Muscle of leg (tissue), 11 donors: Measurements from ENCODE around the gene KIRREL2. TPM values are rescaled to one million over a fixed set of nuclear protein-coding genes. Genes with fewer than 3 reads are reported as not detected.

ENCODE experiments used
- DNase-seq: peaks from one replicate; pipeline ENCODE4 v3.0.0; 2013
- H3K27ac ChIP-seq: one replicate; pipeline ENCODE4 v1.5.1; 2013; ENCODE audit warnings: mild to moderate bottlenecking, low read length, control low read depth
- H3K27me3 ChIP-seq: one replicate; pipeline ENCODE4 v1.6.1; 2013; ENCODE audit warnings: low read length; ENCODE audit not compliant: control insufficient read depth, insufficient read depth
- H3K36me3 ChIP-seq: one replicate; pipeline ENCODE4 v1.6.1; 2013; ENCODE audit warnings: low read length; ENCODE audit not compliant: control insufficient read depth, insufficient read depth
- H3K4me1 ChIP-seq: one replicate; pipeline ENCODE4 v1.6.1; 2013; ENCODE audit warnings: low read length; ENCODE audit not compliant: control insufficient read depth, insufficient read depth
- H3K4me3 ChIP-seq: one replicate; pipeline ENCODE4 v1.5.1; 2013; ENCODE audit warnings: low read length, control low read depth
- H3K9me3 ChIP-seq: replicated peaks from 2 replicates; pipeline ENCODE4 v1.6.1; 2013; ENCODE audit warnings: low read depth, low read length; ENCODE audit not compliant: control insufficient read depth
- WGBS: methylation state at CpG from one replicate; pipeline ENCODE4 v1.1.5; 2013; ENCODE audit warnings: missing lambda C conversion rate; ENCODE audit not compliant: insufficient coverage; 5-methylcytosine and 5-hydroxymethylcytosine counted together
- polyA plus RNA-seq, 8 donors: library from polyadenylated mRNA; unstranded; fragments of 120-200 nt; gene quantifications; one replicate each; pipeline versions ENCODE4 v1.2.1 to v1.2.3, GENCODE V29; 2013; ENCODE audit warnings: inconsistent platforms in 1 of 8, low replicate concordance in 1 of 8; ENCODE audit not compliant: insufficient read length in 8 of 8, insufficient read depth in 1 of 8
- total RNA-seq: library from RNA; stranded (reverse); fragments of 120-200 nt; gene quantifications from one replicate; pipeline ENCODE4 v1.2.4, GENCODE V29; 2013

KIRREL2 gene
- total and polyA plus RNA-seq, 9 donors = 0.28 to 1.0 (median 0.48) TPM

DNA sequence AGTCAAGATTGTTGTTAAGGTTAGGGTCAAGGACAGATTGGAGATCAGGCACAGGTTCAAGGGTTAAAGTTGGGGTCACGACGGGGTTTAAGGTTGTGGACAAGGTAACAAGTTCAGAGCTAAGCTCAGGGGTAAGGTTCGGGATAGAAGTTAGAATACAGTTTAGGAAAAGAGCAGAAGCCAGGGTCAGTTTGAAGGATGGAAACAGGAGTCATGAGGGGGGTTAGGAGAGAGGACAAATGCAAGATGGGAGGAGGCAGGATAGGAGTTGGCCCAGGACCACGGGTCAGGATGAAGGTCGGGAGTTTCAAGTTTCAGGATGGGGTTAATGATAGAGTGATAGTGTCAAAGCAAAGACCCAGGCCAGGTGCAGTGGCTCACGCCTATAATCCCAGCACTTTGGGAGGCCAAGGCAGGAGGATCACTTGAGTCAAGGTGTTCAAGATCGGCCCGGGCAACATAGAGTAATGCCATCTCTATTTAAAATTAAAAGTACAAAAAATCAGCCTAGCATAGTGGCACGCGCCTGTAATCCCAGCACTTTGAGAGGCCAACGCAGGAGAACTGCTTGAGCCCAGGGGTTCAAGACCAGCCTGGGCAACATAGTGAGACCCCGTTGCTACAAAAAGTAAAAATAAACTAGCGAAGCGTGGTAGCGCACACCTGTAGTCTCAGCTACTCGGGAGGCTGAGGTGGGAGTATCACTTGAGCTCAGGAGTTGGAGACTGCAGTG, 12.1 kb upstream of the KIRREL2 start:
- WGBS = 63% methylated on average over 16 of the region's 16 CpGs
- Histone ChIP-seq H3K9me3 (no peaks in the 10 kb centered on the region), H3K27me3 (peaks cover 52% of the 10 kb centered on the region), H3K27ac (no peak overlapping the region), H3K4me1 (peaks cover 3% of the 10 kb centered on the region), H3K4me3 (no peak overlapping the region), H3K36me3 (no peaks in the 10 kb centered on the region)
- no peak for DNase-seq

- WGBS = 2% methylated on average over 55 of the region's 63 CpGs
- no peak overlapping the region for H3K27ac ChIP-seq
- DNase-seq = peak; percentile 19
- H3K27me3 ChIP-seq = peaks cover 55% of the 10 kb centered on the region
- peaks cover 3% of the 10 kb centered on the region for H3K4me1 ChIP-seq
- H3K4me3 ChIP-seq = no peak overlapping the region
- no peaks in the 10 kb centered on the region for H3K9me3 ChIP-seq
- H3K36me3 ChIP-seq = no peaks in the 10 kb centered on the region
Measured at GRCh38 chr19:35845215-35846037, 11.3 kb upstream of the KIRREL2 start.

GRCh38 chr19:35846038-35846668, 10.6 kb upstream of the KIRREL2 start:
- Histone ChIP-seq H3K27ac (no peak overlapping the region), H3K4me3 (no peak overlapping the region), H3K27me3 (peaks cover 59% of the 10 kb centered on the region), H3K36me3 (no peaks in the 10 kb centered on the region), H3K9me3 (no peaks in the 10 kb centered on the region), H3K4me1 (peaks cover 3% of the 10 kb centered on the region)
- WGBS = 0% methylated on average over 22 of the region's 26 CpGs
- no peak for DNase-seq

GRCh38 chr19:35847911-35848310, 8.8 kb upstream of the KIRREL2 start:
- Histone ChIP-seq H3K27me3 (peaks cover 61% of the 10 kb centered on the region), H3K4me3 (no peak overlapping the region), H3K9me3 (no peaks in the 10 kb centered on the region), H3K36me3 (no peaks in the 10 kb centered on the region), H3K4me1 (peaks cover 3% of the 10 kb centered on the region), H3K27ac (no peak overlapping the region)
- WGBS = 72% methylated on average over 7 of the region's 8 CpGs
- no peak for DNase-seq

DNA sequence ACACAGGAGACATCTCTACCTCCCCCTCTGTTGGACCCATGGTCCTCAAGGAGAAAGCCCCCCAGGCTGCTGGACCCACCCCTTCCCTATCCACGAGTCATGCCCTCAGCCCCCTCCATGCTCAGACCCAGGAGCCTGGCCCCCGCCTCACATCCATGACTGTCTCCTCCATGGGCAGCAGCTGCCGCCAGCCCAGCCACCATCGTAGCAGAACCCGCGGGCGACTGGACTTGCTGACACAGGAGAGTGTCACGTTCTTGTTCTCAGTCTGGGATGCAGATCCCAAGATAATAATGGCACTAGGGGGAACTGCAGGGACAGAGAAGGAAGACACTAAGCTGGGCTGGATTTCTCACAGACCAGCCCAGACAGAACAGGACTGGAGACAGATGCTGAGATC, 8.2 kb upstream of the KIRREL2 start:
- Histone ChIP-seq H3K9me3 (no peaks in the 10 kb centered on the region), H3K4me3 (no peak overlapping the region), H3K27me3 (peaks cover 60% of the 10 kb centered on the region), H3K4me1 (peaks cover 3% of the 10 kb centered on the region), H3K27ac (no peak overlapping the region), H3K36me3 (no peaks in the 10 kb centered on the region)
- DNase-seq = no peak
- 63% methylated on average over 7 of the region's 8 CpGs for WGBS

GRCh38 chr19:35848919-35849505, 7.7 kb upstream of the KIRREL2 start:
- no peak overlapping the region for H3K4me3 ChIP-seq
- peaks cover 3% of the 10 kb centered on the region for H3K4me1 ChIP-seq
- WGBS = 88% methylated on average over 18 of the region's 18 CpGs
- H3K36me3 ChIP-seq = no peaks in the 10 kb centered on the region
- H3K27ac ChIP-seq = no peak overlapping the region
- DNase-seq = no peak
- H3K9me3 ChIP-seq = no peaks in the 10 kb centered on the region
- H3K27me3 ChIP-seq = peaks cover 55% of the 10 kb centered on the region

- no peak for DNase-seq
- no peak overlapping the region for H3K4me3 ChIP-seq
- H3K27ac ChIP-seq = no peak overlapping the region
- H3K4me1 ChIP-seq = peaks cover 16% of the 10 kb centered on the region
- 43% methylated on average over 24 of the region's 32 CpGs for WGBS
- peaks cover 47% of the 10 kb centered on the region for H3K27me3 ChIP-seq
- no peaks in the 10 kb centered on the region for H3K36me3 ChIP-seq
- H3K9me3 ChIP-seq = no peaks in the 10 kb centered on the region
Measured at GRCh38 chr19:35851213-35852028, 5.3 kb upstream of the KIRREL2 start.

DNA sequence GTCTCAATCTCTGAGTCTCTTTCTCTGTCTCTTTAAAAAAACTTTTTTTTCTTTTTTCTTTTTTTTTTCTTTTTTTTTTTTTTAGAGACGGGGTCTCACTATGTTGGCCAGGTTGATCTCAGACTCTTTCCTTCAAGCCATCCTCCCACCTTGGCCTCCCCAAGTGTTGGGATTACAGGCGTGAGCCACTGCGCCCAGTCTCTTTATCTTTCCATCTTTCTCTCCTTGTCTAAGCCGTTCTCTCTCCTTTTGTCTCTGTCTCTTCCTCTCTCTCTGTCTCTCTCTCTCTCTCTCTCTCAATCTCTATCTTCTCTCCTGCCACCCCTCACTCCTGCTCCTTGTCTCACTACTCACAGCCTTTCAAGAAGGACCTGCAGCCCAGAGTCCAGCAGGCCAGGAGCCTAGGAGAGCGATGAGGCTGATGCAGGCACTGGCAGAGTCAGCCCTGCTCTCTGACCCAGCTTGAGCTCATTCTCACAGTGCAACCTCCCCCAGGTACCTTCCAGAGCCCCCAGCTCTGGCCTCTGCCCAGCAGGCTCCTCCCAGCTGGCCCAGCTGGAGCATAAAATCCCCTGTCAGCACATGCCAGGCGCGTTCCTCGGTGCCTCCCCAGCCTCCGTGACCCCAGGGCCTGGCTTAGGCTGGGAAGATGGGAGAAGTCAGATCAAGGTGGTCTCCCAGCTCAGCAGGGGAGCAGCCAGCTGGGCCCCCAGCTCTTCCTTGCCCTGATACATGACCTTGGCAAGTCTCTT, 4.5 kb upstream of the KIRREL2 start, which contains the start of gene NPHS1:
Gene NPHS1 (minus strand): TSS at position 476 of the 752 bp plus-strand sequence. CDS start 667 bp downstream, outside the sequence.
- H3K9me3 ChIP-seq = no peaks in the 10 kb centered on the region
- no peak within 1 kb of the TSS for H3K4me3 ChIP-seq
- peaks cover 23% of the 10 kb centered on the region for H3K4me1 ChIP-seq
- 47% methylated on average over 9 of the region's 9 CpGs for whole genome bisulfite sequencing
- DNase-seq = no peak
- no peaks in the 10 kb centered on the region for H3K36me3 ChIP-seq
- no peak within 1 kb of the TSS for H3K27ac ChIP-seq
- peaks cover 55% of the 10 kb centered on the region for H3K27me3 ChIP-seq
